ENCODE results near the gene TRIM2.

TRIM2 gene

GRCh38 chr4:153294631-153295030, 90.4 kb downstream of the TRIM2 start:
- intact Hi-C loops (cut with DNase I): no loop called here
- no peak for DNase-seq

DNA sequence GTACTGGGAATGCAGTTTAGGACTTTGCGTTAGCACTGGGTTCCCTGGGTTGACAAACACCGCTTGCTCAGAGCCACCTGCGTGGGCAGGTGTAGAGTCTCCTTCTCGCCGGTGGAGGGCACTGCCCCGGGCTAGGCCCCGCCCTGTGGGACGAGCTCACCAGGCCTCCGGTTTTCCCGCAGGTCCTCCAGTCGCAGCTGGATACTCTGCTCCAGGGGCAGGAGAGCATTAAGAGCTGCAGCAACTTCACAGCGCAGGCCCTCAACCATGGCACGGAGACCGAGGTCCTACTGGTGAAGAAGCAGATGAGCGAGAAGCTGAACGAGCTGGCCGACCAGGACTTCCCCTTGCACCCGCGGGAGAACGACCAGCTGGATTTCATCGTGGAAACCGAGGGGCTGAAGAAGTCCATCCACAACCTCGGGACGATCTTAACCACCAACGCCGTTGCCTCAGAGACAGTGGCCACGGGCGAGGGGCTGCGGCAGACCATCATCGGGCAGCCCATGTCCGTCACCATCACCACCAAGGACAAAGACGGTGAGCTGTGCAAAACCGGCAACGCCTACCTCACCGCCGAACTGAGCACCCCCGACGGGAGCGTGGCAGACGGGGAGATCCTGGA, 91.0 kb downstream of the TRIM2 start:
- intact Hi-C loops (cut with DNase I): no loop called here
- no peak for DNase-seq

DNA sequence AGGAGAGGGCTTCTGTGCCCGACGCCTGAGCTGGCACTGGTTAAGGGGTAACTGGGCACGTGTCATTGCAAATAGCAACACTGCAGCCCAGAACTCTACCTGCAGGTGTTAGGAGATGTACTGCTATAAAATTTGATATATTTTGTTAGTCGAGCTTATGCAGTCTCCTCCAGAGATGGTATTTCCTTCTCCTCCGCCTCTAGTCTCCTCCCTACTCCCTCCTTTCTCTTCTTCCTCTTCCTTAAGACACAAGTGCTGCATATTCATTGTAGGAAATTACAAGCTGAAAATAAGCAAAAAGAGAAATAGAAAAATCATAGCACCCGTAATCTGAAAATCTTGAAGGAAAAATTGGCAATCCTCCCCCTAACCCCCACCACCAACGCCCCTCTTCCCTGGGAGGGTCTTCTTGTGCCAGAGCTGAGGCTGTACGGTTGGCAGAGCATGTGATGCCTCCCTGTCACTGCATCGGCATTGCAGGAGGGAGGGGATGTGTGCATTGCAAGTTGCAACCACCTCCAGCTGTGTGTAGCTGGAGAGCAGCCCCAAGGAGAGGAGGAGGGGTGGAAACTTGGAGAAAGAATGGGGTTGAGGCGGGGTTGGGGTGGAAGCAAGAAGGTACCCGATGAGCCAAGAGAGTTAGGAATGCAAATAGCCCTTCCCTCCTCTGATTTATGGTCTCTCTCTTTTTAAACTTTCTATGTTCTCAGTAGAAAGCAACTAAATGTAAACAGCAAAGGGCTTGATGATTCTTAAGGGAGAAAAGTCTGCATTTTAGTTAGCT, 92.0 kb downstream of the TRIM2 start:
- intact Hi-C loops (cut with DNase I): no loop called here
- DNase-seq: peak in 1 of 42 donors; percentile 11

DNA sequence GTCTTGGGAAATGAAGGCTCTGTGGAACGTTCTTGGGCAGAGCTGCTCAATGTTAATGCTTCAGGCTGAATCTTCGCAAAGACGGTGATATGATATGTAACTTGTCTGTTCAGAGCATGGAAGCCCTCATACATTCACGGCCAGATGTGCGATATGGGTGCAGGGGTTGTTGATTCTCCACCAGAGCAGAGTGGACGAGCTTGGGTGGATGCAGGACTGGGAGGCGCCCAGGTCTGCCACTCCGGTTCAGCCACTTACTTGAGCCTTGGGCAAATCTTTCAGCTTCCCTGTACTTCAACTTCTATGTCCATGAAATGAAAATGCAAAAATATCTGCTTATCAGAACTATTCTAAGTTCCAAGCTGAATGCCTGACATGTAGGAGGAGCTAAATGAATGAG, 92.9 kb downstream of the TRIM2 start:
- intact Hi-C loops (cut with DNase I): no loop called here
- no peak for DNase-seq

DNA sequence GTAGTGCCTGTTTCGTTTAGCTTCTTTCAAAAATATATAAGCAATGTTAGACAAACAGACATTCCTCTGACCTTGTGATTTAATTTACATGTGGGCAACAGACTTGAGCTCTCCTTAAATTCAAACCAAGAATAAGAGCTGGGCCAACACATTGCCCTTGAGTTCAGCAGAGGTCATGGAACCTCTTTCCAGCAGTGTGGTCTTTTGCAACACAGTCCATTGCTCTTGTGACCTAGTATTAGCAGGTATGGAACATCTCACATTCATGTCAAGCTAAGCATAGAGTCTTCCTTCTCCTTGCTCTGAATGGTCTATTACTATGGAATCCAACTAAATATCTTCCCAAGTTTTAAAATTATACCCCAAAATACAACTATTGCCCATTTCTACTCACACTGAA, 106.5 kb downstream of the TRIM2 start:
- no peak for DNase-seq
- intact Hi-C loops (cut with DNase I): no loop called here

DNA sequence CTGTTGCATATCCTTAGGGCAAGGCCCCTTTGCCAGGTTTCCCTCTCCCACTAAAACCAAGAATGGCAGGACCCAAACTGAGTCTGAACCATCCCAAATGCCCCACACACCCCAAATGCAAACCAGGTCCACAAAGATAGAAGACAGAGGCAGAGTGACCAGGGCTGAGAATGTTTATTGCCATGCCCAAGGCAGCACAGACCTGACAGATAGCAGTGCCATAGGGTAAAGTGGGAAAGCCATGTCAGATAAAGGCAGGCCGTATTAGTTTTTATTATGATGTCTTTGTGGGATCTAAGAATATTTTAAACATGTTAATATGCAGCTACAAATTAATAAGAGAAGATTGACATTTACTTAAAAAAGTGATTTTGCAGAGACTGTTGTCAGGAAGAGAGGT, 110.7 kb downstream of the TRIM2 start:
- DNase-seq: no peak
- intact Hi-C loops (cut with DNase I): no loop called here

GRCh38 chr4:153318696-153319320, 114.6 kb downstream of the TRIM2 start:
- peak in 11 of 42 donors; percentile 16 to 69 (median 37) for DNase-seq
- intact Hi-C loops (cut with DNase I): no loop called here

DNA sequence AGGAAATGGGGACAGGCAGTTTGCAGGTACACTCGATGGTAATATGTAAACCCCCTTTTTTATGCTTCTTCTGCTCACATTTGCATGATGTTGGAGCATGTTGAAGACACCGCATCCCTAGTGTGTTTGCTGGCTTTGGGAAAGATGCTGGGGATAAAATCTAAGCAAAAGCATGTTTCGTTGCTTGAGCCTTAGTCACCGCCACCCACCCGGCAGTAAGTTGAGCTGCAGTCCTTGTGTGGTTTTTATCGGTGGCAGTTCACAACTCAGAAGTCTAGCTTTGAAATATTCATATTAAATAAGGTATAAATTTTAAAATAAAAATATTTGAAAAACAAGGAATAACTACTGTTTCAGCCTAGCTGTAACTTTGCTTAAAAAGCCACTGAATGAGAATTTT, 118.5 kb downstream of the TRIM2 start:
- DNase-seq: no peak
- intact Hi-C loops (cut with DNase I): loop anchor here (5.0 to 10.0 kb wide), 2 partner anchors 78 to 180 kb away; no protein-coding TSS in a partner anchor

- DNase-seq: no peak
- intact Hi-C loops (cut with DNase I): loop anchor here (5.0 to 10.0 kb wide), 2 partner anchors 79 to 182 kb away; no protein-coding TSS in a partner anchor
Observed at GRCh38 chr4:153324046-153324445, 119.8 kb downstream of the TRIM2 start.

- DNase-seq: no peak
- intact Hi-C loops (cut with DNase I): loop anchor here (10.0 kb wide), 1 partner anchor 81 kb away; no protein-coding TSS in a partner anchor
Observed at GRCh38 chr4:153325558-153325957, 121.3 kb downstream of the TRIM2 start.

GRCh38 chr4:153326513-153326912, 122.3 kb downstream of the TRIM2 start:
- DNase-seq: no peak
- intact Hi-C loops (cut with DNase I): loop anchor here (10.0 kb wide), 1 partner anchor 82 kb away; no protein-coding TSS in a partner anchor

DNA sequence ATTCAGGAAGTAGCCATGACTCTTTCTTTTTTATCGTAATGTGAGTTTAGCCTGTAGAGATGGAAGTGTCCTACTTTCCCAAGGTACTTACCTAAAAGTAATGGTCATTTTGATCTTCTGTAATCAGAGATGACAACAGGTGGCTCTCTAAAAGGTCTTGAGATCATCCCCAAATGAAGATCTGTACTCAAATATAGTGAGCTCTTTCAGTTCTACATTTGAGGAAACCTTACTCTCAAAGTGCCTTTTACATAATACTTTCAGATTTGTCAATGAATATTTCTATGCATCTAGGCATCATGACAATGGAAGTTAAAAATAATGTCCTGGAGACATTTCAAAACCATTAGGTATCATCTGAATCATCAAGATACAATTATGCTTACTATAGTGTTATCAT, 123.0 kb downstream of the TRIM2 start:
- intact Hi-C loops (cut with DNase I): loop anchor here (10.0 kb wide), 1 partner anchor 82 kb away; no protein-coding TSS in a partner anchor
- no peak for DNase-seq

DNA sequence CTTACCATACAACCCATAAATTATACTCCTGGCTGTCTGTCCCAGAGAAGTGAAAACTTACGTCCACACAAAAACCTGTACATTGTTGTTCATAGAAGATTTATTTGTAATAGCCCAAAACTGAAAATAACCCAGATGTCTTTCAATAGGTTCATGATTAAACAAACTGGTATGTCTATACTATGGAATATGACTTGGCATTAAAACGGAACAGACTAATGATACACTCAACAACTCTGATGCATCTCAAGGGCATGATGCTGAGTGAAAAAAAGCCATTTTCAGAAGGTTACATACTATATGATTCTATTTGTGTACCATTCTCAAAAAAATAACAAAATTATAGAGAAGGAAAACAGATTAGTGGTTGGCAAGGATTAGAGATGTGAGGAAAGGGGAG, 128.7 kb downstream of the TRIM2 start:
- DNase-seq: no peak
- intact Hi-C loops (cut with DNase I): no loop called here

- DNase-seq: no peak
- intact Hi-C loops (cut with DNase I): no loop called here
Observed at GRCh38 chr4:153333874-153334273, 129.6 kb downstream of the TRIM2 start.

DNA sequence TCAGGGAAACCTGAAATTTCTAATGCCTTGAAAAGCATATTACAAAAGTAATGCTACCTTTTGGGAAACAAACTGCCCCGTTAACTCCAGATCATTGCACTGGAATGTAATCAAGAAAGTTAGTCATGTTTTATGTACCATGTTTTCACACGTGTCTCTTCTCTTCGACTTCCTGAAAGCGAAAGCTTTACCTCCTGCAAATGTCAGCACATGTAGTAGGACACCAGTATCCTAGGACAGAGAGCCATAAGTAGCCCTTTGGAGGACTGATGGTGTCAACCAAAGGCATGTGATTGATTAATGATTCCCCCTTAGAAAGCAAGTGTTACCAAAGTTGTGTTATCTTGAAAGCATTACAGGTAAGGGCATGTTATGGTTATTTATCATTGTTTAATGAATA, 131.4 kb downstream of the TRIM2 start:
- intact Hi-C loops (cut with DNase I): no loop called here
- DNase-seq: no peak

DNA sequence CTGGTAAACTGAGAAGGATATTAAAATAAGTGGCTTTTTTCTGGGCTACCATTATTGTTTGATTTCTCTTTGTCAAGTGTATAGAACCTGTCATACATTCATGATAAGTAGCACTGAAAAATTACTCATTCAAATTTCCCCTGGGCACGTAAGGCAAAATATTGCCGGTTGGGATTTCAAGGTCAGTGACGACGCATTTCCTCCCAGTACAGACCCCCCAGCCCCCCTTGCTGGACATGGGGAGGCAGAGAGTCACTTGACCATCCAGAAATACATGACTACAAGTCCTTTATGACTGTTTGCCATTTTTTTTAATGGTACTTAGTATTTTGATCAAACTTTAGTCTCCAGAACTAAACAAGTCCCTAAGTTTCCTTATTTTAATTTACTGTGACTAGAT, 133.4 kb downstream of the TRIM2 start:
- DNase-seq: no peak
- intact Hi-C loops (cut with DNase I): no loop called here

DNA sequence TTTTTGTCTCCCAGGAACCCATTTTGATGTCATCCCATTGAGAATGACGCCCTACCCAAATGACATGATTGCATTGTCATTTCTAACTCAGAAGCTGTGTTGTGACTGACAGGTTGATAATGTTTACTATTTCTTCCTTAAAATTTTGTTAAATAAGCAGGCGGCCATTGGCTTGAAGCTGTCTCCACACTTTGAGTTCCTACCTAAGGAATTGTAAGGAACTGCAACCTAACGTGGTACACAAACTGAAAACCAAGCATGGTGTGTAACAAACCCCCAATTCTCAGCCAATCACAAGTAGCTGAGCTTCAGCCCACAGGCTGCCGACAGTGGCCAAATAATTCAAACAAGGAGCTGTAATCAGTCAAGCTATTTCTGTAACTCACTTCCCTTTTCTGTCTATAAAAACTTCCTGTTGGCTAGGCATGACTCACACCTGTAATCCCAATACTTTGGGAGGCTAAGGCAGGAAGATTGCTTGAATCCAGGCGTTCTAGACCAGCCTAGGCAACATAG, 137.4 kb downstream of the TRIM2 start:
- DNase-seq: no peak
- intact Hi-C loops (cut with DNase I): loop anchor here (5.0 to 10.0 kb wide), 3 partner anchors 133 to 413 kb away; no protein-coding TSS in a partner anchor

DNA sequence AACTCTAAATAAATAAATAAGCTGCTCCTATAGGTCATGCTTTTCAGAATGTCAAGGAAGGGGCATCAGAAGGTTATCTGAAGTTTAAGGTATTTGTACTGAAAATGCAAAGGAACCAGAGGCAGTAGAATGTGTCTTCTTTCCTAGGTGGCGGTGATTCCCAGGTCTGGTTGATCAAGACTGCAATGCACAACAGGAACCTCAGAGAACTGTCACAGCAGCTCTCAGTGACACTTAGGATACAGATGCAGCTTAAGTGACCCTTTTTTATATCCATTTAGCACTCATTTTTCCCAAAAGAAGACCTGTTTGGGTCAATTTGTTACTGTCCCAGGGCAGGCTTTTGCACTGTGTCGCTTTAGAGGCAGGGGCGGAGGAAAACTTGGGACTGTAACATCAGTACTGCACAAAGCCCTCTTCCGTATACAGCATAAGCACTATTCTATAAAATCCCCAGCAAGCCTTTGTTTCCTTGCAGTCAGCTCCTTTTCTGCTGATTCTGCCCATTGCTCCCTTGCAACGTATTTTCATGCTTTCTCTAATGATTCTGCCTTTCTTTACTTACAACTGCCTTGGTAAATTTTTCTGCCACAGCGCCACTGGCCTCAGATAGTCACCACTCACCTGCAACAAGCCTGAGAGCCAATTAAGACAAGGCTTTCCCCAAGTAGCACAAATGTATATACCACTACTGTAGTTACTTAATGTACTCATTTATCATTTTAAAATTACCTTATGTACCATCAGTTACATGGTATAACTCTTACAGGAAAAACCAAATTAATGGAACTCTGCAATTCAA, 138.7 kb downstream of the TRIM2 start:
- intact Hi-C loops (cut with DNase I): loop anchor here (5.0 to 10.0 kb wide), 3 partner anchors 132 to 412 kb away; no protein-coding TSS in a partner anchor
- no peak for DNase-seq

All from head of caudate nucleus (tissue), 42 donors.